Measurements from ENCODE around the gene ADCY1.

ADCY1 gene

GRCh38 chr7:45626441-45627430, 52.6 kb downstream of the ADCY1 start:
- no peak for DNase-seq

DNA sequence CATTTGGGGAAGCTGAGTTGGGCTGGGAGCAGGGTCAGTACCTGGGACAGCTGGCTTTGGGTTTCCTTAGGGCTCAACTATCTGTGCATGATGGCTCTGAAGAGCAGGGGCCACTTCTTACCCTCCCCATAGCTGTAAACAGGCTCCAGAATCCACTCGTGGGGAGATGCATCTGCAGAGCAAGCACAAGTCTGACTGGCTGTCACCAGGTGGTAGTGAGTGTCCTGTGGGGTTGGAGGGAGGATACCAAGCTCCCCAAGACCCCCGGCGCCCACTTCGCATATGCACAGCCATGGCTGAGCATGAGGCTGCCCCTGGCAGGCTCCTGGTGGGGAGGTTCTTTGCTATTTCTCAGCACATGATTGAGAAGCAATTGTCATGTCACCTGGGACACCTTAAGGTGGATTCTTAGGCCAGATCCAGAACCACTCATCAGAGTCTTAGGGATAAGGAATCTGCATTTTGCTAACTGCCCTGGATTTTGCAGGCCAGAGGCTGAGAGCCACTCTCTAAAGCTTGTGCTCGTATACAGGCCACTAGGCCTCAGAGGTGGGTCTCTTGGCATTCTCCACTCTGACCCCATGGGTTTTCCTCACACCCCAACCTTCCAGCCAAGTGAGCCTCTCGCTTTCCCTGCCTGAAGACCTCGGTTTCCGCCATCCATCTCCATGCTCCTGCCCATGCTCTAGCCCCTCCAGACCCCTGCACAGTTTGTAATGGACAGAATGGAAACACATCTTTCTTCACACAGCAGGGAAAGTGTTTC, 53.7 kb downstream of the ADCY1 start:
- DNase-seq, result no peak

GRCh38 chr7:45631569-45631968, 57.4 kb downstream of the ADCY1 start:
- DNase-seq, result no peak

- no peak for DNase-seq
These were observed 62.6 kb downstream of the ADCY1 start for GRCh38 chr7:45636733-45637132.

DNA sequence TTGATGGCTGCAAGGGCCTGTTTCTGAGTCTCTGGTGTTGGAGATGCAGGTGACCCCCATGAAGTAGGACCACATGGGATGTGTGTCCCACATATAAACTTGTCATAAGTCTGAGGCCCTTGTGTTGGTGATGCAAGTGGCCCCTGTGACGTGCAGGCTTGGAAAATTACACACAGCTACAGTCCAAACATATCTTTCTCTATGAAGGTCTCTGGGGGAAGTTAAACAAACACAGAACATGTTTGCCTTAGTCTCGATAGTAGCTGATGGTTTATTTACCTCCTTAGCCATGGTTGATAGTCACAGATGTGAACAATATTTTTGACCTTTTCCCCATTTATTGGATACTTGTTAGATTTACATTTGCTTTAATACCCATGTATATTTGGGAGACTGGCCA, 64.7 kb downstream of the ADCY1 start:
- peak; percentile 79 for DNase-seq

- DNase-seq, result no peak
These were observed 67.9 kb downstream of the ADCY1 start for GRCh38 chr7:45642044-45642443.

- no peak for DNase-seq
These were observed 69.5 kb downstream of the ADCY1 start for GRCh38 chr7:45643630-45644029.

- no peak for DNase-seq
These were observed 70.1 kb downstream of the ADCY1 start for GRCh38 chr7:45644237-45644636.

GRCh38 chr7:45645141-45645969, 71.2 kb downstream of the ADCY1 start:
- no peak for DNase-seq

DNA sequence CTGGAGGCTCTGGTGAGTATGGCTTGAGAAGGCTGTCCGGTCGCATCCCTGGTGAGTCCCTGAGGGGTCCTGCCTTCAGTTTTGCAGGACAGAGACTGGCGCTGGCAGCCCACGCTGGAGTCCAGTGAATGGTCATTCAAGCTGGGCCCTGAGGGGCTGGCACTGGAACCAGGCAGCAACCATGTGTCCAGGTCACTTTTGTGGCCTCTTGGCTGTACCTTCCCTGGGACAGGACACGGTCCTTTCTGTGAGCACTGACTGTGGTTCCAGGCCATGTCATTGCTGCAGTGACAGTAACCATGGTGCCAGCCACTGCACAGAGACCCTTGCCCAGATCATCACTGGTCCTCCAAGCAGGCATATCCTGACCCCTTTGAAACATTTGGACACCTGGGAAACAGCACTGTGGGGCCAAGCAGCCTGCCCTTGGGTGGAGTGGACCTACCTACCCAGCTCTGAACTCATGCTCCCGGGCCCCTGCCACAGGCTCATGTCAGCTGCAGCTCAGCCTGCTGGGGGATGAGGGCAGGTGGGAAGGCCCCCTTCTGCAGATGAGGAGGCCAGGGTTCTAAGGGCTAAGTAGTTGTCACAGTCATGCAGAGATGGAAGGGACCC, 72.1 kb downstream of the ADCY1 start:
- no peak for DNase-seq

- no peak for DNase-seq
These were observed 73.0 kb downstream of the ADCY1 start for GRCh38 chr7:45646996-45647825.

GRCh38 chr7:45647967-45648670, 74.0 kb downstream of the ADCY1 start:
- DNase-seq, result no peak

DNA sequence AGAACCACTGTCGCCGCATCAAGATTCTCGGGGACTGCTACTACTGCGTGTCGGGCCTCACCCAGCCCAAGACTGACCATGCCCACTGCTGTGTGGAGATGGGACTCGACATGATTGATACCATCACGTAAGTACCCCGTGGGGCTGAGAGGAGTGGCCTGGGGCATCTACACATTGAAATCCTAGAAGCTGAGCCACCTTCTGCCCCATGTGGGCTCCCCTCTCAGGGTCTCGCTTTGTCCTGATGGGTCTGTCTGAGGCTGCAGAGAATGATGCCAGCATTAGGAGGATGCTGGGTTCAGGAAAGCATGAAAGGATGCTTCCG, 74.5 kb downstream of the ADCY1 start:
- no peak for DNase-seq

DNA sequence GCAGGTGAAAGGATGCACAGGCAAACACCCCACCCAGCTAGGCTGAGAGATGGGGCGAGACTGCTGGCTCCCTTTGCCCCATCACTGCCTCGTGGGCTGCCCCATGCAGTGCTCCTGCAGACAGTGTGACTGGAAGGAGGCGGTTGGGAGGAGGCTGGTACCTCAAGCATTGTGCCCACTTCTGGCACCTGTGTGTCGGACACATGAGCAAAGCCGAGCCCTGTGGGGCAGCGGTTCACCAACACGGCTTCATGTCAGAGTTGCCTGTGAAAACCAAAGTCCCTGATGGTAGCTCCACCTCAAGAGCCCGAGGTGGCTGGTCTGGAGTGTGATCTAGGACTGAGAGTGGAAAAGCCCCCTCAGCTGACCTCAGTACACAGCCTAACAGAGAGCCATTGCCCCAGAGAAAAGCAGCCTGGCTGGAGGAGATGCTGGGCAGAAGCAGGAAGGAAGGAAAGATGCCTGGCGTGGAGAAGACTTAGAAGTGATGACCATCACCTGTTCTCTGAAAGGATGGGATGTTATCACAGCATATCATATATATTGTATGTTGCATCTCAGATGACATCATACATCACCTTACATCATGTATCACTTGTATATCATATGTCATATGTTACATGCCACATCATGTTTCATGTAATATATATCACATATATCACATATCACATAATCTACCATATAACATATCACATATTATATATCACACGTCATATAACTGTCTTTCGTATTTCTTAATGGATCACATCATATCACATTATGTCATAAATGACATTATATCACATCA, 75.6 kb downstream of the ADCY1 start:
- no peak for DNase-seq

DNA sequence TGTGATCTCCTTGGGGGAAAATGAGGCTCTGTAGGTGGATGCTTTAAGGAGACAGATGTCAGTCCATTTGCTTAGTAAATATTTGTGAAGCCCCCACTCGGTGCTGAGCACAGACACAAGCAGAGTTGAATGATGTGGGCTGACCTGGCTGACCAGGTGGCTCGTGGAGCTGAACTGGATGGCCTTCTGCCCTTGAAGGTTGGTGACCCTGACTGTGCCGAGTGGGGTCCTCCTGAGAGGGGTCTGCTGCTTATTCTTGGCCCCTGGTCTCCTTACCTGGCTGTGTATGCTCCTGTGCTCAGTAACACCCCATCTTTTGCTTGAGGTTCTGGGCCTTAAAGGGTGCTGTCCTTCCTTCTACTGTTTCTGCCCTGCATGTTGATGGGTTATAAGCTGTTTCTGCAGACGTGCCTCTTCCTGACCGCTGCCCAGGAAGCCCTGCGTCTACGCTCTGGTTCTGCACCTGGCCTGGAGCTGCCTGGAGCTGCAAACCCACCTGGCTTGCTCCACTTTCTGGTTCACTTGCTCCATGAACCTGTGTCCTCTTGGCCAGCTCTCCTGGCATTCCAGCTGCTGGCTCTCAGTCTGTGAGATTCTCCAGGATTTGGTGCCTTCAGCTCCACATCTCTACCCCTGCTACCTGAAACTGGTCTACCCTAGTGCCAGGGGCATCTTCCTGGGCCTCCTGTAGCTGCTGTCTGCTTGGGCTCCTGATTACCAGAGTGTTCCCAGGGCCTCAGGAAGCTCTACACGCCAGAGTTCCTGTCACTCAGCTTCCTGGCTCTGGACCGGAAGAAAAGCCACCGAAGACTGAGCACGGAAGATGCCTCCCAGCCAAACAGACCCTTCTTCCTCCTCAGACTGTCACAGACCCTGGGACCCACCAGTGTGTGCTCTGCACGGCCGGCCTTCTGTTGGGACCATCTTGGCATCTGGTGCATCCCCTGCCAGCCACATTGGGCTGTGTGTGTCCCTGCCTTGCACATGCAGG, 76.5 kb downstream of the ADCY1 start:
- no peak for DNase-seq

DNA sequence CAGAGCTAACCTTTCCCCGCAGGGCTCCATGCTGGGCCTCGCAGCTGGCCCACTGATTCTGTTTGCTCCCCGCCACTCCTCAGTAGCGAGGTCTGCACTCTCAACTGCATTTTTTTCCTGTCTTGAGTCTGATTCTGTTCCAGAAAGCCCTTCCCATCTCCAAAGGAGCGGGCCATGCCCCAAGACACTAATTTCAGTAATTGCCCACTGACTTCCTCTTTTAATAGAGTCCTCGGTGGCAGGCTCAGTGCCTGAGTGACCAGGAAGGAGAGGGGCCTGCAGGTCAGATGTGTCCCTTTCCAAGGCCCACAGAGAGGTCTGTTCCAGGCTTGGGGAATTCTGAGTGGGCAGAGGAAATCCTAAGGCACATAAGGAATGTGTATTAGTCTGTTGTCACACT, 77.4 kb downstream of the ADCY1 start:
- no peak for DNase-seq

DNA sequence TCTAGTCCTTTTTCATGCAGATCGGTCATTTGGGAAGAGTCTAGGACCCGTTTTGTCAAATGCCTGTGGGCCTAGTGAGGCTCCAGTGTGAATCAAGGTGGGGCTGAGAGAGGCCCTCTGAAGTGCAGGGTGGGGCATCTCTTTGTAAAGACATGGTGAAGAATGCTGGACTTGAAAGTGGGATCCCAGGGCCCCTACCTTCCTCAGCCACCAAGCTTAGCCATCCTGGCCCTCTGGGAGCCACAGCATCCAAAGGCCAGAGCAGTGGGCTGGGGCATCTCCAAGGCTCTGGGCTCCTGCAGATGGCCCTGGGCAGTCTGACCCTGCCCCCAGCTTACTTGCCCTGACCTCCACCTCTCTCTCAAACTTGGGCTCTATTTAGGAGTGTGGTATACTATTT, 78.5 kb downstream of the ADCY1 start:
- no peak for DNase-seq

- DNase-seq, result no peak
These were observed 79.2 kb downstream of the ADCY1 start for GRCh38 chr7:45653209-45653907.

Measured in NCI-H748 treated with DMSO at 0.1 percent for 48 hours (cell line).